RCC 7860 (cell line): ENCODE results near the gene PKM.
"Not testable (repeated sequence)": the region's sequence is repeated elsewhere in the genome, so short reads cannot be mapped to it uniquely, and the experiment has no call there.

Source experiments
- DNase-seq: peaks from one replicate; pipeline ENCODE4 v3.0.0-alpha.2; 2015; ENCODE audit warnings: low spot score
- FAIRE-seq: peaks from 2 replicates; lab custom pipeline; 2012; peaks lifted over from hg19 to GRCh38; lab: Jason Lieb, UNC

The PKM gene

GRCh38 chr15:72179950-72180581 lies 50.9 kb downstream of the PKM start:
- FAIRE-seq (no peak), DNase-seq (no peak)

GRCh38 chr15:72178976-72179585 lies 51.9 kb downstream of the PKM start:
- DNase-seq (no peak), FAIRE-seq (no peak)

- FAIRE-seq (no peak), DNase-seq (no peak)
Observed at GRCh38 chr15:72176743-72177142, 54.2 kb downstream of the PKM start.

- FAIRE-seq (no peak), DNase-seq (no peak)
Observed at GRCh38 chr15:72176159-72176558, 54.8 kb downstream of the PKM start.

GRCh38 chr15:72175186-72176044 lies 55.6 kb downstream of the PKM start:
- no peak for FAIRE-seq

GRCh38 chr15:72174551-72175165 lies 56.3 kb downstream of the PKM start:
- no peak for DNase-seq
- no peak for FAIRE-seq

More at GRCh38 chr15:72175186-72176044, 55.6 kb downstream of the PKM start:
- DNase-seq = no peak

GRCh38 chr15:72173864-72174550 lies 57.0 kb downstream of the PKM start:
- FAIRE-seq (no peak), DNase-seq (no peak)

GRCh38 chr15:72173401-72173800 lies 57.6 kb downstream of the PKM start:
- no peak for DNase-seq

GRCh38 chr15:72172796-72173195 lies 58.2 kb downstream of the PKM start:
- FAIRE-seq (no peak), DNase-seq (no peak)

More at GRCh38 chr15:72173401-72173800, 57.6 kb downstream of the PKM start:
- FAIRE-seq = no peak

GRCh38 chr15:72171978-72172377 lies 59.0 kb downstream of the PKM start:
- DNase-seq, FAIRE-seq: not testable (repeated sequence)

GRCh38 chr15:72170691-72171090 lies 60.3 kb downstream of the PKM start:
- FAIRE-seq = no peak
- no peak for DNase-seq

GRCh38 chr15:72169921-72170611 lies 60.9 kb downstream of the PKM start:
- FAIRE-seq (no peak), DNase-seq (no peak)

GRCh38 chr15:72169236-72169920 lies 61.6 kb downstream of the PKM start:
- no peak for FAIRE-seq

GRCh38 chr15:72168808-72169190 lies 62.2 kb downstream of the PKM start:
- FAIRE-seq = no peak

More at GRCh38 chr15:72169236-72169920, 61.6 kb downstream of the PKM start:
- no peak for DNase-seq

GRCh38 chr15:72168131-72168807 lies 62.7 kb downstream of the PKM start:
- FAIRE-seq (no peak), DNase-seq (no peak)

More at GRCh38 chr15:72168808-72169190, 62.2 kb downstream of the PKM start:
- DNase-seq = no peak

- DNase-seq (no peak), FAIRE-seq (no peak)
Observed at GRCh38 chr15:72167445-72167844, 63.5 kb downstream of the PKM start.

- DNase-seq (no peak), FAIRE-seq (no peak)
Observed at GRCh38 chr15:72166716-72167417, 64.1 kb downstream of the PKM start.

GRCh38 chr15:72163719-72164118 lies 67.3 kb downstream of the PKM start:
- no peak for DNase-seq
- no peak for FAIRE-seq
